Stimulated activated CD8-positive, alpha-beta memory T cell treated with anti-CD3 and anti-CD28 coated beads, Interleukin-2, amount 100 ng/mL, for 1 hour (primary cell): ENCODE results near the gene ELMO1.

Experiments used
- DNase-seq, 2 donors: peaks; one replicate each; pipeline ENCODE4 v3.0.0-alpha.2; 2020; ENCODE audit warnings: low read depth in 2 of 2

Gene ELMO1

DNA sequence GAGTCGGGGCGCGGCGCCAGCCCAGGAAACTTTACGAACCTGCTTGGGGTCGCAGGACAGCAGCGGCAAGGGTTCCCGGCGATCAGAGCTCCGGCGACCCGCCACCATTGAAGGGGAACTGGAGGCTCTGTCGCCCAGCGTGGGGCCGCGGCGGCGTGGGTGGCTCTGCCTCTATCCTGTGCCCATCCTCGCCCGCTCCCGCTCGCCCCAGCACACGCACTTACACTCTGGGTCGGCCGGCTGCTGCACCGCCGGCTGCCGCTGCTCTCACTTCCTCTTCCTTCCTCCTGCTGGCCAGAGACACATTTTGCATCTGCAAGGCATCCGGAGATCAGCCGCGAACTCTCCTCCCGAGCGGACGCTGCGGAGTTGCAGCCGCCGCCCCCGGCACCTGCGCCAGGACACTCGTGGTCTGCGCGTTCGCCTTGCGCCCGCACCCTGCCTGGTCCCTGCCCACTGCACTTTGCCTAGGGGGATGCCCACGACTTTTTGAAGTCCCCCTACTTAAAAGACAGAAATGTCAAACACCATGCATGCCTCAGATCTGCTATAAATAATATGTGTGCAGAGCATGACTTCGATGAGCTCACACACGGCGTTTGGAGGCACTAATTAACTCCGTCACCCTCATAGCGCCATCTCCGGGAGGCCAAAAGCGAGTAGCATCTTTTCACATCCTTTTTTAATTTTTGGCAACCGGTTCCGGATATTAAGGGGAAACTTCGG, at the start of gene ELMO1:
Gene ELMO1 (minus strand): TSS at position 229 of the 726 bp plus-strand sequence. CDS start 106,174 bp downstream, outside the sequence.
- DNase-seq = peak; percentile 55

DNA sequence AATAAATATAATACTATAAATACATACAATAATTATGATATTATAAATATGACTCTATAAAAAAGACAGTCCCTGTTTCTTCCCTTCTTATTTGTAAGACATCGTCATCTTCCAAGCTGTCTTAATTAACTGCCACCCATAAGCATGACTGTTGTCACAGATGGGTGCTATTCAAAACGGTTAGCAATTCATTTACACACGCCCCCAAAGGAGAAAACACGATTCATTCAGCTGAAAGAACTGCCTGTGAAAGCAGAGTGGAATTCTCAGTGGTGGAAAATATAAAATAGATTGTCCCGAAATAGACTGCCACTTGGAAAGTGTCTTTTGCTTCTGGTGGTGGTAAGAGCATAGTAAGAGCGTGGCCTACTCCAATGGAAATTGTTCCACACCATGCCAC, 48.9 kb upstream of the ELMO1 start:
- no peak for DNase-seq

- no peak for DNase-seq
These were observed 47.0 kb upstream of the ELMO1 start for GRCh38 chr7:37495574-37496184.

DNA sequence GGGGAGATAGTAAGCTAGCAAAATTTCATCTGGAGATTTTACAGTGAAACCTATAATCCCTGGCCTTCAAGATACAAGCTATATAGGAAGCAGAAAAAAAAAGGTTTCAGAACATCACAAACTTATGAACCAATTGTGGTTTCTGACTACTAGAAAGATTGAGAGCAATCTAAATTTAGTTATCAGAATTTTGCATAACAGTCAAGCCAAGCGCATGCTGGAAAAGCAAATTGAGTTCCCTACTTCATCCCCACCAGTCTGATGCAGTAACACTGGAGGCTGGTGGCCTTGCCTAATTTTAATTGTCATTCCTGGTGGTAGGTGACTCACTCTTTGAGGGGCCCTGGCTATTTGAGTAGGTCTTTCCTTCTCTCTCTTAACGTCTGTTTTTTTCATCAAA, 46.3 kb upstream of the ELMO1 start:
- no peak for DNase-seq

DNA sequence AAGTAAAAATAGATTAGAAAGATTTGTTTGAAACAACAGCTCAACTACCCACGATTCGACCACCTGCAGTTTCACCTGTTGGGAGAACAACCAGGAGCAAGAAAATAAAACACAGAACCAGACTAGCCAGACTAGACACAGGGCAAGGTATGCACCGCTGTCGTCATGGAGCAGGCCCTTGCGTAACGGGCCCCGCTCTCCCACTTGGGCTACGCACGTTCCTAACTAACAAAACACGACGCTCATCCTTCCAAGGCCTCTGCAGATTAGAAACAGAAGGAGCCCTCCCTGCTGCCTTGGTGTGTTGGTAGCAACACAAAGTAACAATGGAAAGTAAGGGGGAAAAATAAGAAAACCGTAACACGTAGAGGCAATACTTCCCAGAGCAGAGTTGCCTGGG, 45.1 kb upstream of the ELMO1 start:
- DNase-seq = no peak

- no peak for DNase-seq
These were observed 44.5 kb upstream of the ELMO1 start for GRCh38 chr7:37493123-37493522.

DNA sequence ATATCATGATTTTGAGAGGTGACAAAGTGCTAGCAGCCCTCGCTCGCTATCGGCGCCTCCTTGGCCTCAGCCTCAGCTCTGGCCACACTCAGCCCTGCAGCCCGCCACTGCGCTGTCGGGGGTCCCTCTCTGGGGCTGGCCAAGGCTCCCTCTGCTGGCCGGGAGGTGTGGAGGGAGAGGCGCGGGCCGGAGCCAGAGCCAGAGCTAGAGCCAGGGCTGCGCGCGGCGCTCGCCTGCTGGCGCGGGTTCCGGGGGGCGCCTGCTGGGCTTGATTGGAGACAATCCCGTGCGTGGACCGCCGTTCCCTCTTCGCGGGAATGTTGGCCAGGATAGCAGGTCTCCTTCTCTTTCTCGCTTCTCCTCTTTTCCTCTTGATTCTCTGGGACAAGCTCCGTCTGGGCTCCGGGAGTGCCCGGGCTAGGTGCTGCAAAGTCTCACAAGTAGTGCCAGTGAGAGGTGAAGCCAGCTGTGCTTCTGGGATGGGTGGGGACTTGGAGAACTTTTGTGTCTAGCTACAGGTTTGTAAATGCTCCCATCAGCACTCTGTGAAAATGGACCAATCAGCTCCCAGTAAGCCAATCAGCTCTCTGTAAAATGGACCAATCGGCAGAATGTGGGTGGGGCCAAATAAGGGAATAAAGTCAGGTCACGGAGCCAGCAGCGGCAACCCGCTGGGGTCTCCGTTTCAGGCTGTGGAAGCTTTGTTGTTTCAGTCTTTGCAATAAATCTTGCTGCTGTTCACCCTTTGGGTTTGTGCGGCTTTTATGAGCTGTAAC, 43.4 kb upstream of the ELMO1 start:
- DNase-seq = no peak

DNA sequence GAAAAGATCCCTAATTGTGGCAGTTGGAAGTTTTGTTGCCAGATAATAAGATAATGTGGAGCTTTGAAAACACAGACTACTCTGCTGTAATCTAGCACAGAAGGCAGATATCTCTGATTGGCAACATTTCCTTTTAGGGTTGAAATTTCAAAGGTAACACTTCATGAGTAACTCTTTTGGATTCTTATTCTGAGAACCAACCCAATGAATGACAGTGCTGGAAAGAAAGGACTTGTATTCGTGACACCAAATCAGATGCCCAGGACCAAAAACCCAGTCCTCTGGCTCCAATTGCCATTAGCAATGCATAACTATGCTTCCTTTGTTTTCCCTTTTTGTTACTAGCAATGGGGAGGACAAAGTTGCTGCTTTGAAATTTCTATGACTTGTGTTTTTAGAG, 41.0 kb upstream of the ELMO1 start:
- DNase-seq = no peak

- no peak for DNase-seq
These were observed 39.6 kb upstream of the ELMO1 start for GRCh38 chr7:37488163-37488764.

GRCh38 chr7:37484426-37485073, 35.9 kb upstream of the ELMO1 start:
- DNase-seq = no peak

- DNase-seq = no peak
These were observed 35.0 kb upstream of the ELMO1 start for GRCh38 chr7:37483627-37484026.

- DNase-seq = no peak
These were observed 34.3 kb upstream of the ELMO1 start for GRCh38 chr7:37482953-37483352.

DNA sequence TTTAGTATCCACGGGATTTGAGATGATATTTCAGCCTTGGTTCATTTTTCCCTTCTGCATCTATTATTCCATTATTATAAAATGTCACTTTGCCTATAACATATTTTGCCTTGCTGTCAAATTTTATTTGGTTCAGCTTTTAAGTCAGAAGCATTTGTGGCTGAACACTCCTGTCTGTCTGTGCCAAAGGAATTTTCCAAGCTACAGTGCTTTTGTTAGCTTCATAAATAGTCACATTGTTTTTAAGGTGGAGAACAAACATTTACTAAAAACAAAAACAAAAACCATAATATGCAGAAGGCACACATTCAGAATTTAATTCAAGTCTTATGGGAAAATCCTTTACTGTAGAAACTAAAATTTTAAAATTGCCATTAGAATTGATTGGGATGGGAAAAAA, 33.8 kb upstream of the ELMO1 start:
- no peak for DNase-seq

- no peak for DNase-seq
These were observed 33.1 kb upstream of the ELMO1 start for GRCh38 chr7:37481722-37482288.

DNA sequence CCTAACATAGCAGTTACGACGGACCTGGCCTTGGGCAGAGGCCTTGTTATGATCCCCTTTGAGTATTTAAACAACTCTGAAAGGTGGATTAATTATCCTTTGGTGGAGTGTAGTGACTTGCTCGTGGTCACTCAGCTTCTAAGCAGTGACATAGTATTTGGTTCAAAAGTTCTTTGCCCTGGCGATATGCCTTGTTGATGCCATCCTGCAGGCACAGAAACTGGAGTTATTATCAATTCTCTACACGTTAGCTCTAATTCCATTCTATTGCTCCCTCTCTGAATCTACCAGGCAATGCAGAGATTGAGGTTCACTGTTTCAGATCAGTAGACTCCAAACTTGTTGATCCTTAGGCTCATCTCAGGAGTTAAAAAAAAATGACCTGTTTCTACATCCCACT, 32.5 kb upstream of the ELMO1 start:
- DNase-seq = no peak

DNA sequence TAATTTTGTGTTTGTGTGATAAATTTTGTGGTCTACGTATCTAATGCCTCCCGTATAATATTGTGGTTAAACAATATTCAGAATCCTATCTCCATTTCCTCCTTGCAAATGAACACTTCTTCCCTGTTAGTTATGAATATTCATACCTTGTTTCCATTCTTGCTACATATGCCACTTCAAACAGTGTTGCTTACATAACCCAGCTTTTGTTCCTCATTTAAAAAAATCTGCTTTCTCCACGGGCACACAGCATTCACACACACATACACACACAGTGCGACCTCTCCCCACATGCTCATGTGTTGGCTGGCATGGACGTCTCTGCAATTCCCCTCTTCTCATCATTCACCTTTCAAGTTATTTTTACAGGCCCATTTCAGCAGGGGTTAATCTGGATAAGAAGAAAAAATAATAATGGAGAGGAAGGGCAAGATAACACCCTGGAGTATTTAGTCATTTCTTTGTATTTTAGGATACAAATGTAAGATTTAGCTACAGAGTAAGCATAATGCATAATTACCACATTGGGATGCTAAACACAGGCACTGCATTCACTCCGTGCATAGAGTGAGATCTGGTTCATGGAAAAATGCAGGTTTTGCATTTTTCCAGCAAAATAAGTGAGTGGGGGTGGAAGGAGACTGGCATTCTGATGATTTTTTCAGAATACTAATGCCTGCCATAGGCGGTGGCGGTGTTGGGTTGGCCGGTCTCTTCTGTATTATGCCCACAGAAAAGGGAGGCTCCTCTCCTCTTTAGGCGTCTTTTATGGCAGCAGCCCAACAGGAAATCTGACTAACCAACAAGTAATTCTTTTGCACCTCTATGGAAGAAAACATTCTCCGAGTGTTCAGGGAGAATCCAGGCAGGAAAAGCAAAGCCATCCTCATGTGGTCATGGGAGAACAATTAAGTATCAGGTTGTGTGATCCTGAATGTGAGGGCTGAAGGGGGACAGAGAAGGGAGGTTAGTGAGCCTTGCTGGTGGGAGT, 31.7 kb upstream of the ELMO1 start:
- DNase-seq = no peak

- no peak for DNase-seq
These were observed 28.3 kb upstream of the ELMO1 start for GRCh38 chr7:37476881-37477450.

DNA sequence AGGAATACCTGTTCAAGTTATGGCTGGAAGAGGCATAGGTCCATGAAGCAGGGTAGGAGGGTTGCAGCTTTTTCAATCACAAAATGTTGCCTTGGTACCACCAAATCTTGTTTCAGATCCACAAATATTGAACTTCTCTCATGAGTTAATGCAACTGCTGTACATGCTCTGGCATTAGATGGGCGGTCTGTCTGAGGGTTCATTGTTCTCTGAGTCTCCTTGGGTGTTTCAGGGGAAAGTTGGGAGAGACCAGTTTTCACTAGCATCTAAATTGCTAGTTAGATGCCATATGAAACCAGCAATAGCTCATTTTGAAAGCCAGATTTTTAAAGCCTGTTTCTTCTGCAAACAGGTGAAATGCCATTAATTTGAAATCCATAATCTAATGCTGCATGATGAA, 27.8 kb upstream of the ELMO1 start:
- DNase-seq = no peak

DNA sequence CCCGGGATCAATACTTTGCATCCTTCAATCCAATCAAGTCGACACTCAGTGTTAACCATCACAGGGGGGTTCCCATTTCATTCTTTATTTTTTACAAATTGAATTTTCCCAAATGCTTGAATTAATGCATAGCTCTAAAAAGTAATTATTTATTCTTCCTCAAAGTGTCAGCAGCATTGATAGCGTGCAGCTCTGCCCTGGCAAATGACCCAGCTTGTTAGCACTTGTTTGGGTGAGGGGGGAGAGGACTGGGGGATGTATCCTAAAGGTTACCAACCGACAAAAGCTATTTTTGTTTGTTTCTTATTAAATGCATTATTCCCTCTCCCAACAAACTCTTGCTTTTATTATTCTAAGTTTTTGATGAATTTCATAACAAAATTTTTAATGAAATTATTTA, 27.0 kb upstream of the ELMO1 start:
- DNase-seq = no peak

DNA sequence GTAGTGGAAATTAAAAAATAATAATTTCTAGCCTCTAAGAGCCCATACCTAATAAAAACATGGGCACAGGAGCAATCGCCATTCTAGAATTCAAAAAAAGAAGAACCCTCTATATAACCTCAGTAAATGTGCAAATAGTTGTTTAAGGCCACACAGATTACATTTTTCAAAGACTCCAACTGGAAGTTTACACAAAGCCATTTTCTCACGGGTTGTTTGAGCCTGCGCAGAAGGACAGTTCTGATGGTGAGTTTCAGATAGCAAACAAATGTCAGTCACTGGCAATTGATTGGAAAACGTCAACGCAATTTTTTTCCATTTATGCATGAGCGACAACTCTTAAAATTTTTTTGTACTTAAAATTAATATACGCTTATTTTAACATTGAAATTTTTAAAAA, 23.0 kb upstream of the ELMO1 start:
- DNase-seq = no peak
